GM12865 (cell line): ENCODE data around the gene TRPC1.
A peak's percentile ranks its signal among the peaks of the same experiment; 100 is the strongest.

Experiments used
- DNase-seq: peaks from one replicate; pipeline ENCODE4 v3.0.0; 2010; ENCODE audit warnings: low read depth
- H3K4me3 ChIP-seq: 2 replicates; pipeline ENCODE4 v1.5.1; 2011; ENCODE audit warnings: mild to moderate bottlenecking, low read depth, low read length, control low read depth
- CTCF ChIP-seq: IDR thresholded peaks from 2 replicates; pipeline ENCODE4 v1.5.1; 2011; ENCODE audit warnings: low read length, control low read depth, low read depth, inconsistent platforms; ENCODE audit not compliant: insufficient read depth; ENCODE audit errors: missing control alignments

The TRPC1 gene

GRCh38 chr3:142849148-142849547 lies 125.3 kb downstream of the TRPC1 start:
- no peak overlapping the region for H3K4me3 ChIP-seq
- no peak for TF ChIP-seq CTCF
- no peak for DNase-seq

GRCh38 chr3:142850395-142851023 lies 126.7 kb downstream of the TRPC1 start:
- no peak for DNase-seq
- no peak overlapping the region for H3K4me3 ChIP-seq
- TF ChIP-seq CTCF, result no peak

GRCh38 chr3:142852009-142852408 lies 128.2 kb downstream of the TRPC1 start:
- no peak overlapping the region for H3K4me3 ChIP-seq
- peak; percentile 8 for DNase-seq
- TF ChIP-seq CTCF, result no peak

- no peak for DNase-seq
- TF ChIP-seq CTCF, result no peak
- H3K4me3 ChIP-seq, result no peak overlapping the region
Observed at GRCh38 chr3:142853270-142854168, 129.7 kb downstream of the TRPC1 start.

- DNase-seq, result peak; percentile 16
- no peak overlapping the region for H3K4me3 ChIP-seq
- no peak for TF ChIP-seq CTCF
Observed at GRCh38 chr3:142857056-142857455, 133.2 kb downstream of the TRPC1 start.
